RPMI7951 (cell line): ENCODE measurements around the gene POLE3. TPM values are rescaled to one million over a fixed set of nuclear protein-coding genes. Genes with fewer than 3 reads are reported as not detected.

Source experiments
- total RNA-seq: library from RNA; depleted of rRNA; stranded (reverse); fragments of >200 nt; shearing (Covaris generic); gene quantifications from 2 replicates; pipeline ENCODE4 v1.2.3, GENCODE V29; 2014; rRNA removed

POLE3 gene
- total RNA-seq, 1 experiment from 2014 or later, result 86.3 TPM

Other genes with a start within 250 kb of the POLE3 start
- 15.0 and 19.1 TPM in 2 replicates for gene FKBP15, start 189.4 kb downstream of the POLE3 start, total RNA-seq
- gene SLC31A1, start 189.1 kb downstream of the POLE3 start, total RNA-seq, result 14.9 and 16.9 TPM in 2 replicates
- gene CDC26, start 135.1 kb downstream of the POLE3 start, total RNA-seq, result 42.1 and 57.9 TPM in 2 replicates
- 35.8 and 40.4 TPM in 2 replicates for gene PRPF4, start 135.0 kb downstream of the POLE3 start, total RNA-seq
- gene RNF183, start 107.3 kb downstream of the POLE3 start, total RNA-seq, result not detected in 2 replicates
- 0.39 and 0.72 TPM in 2 replicates for gene WDR31, start 70.4 kb downstream of the POLE3 start, total RNA-seq
- not detected in 2 replicates for gene BSPRY, start 61.1 kb downstream of the POLE3 start, total RNA-seq
- gene HDHD3, start 33.7 kb downstream of the POLE3 start, total RNA-seq, result 5.3 and 10.1 TPM in 2 replicates
- gene ALAD, start 9.4 kb downstream of the POLE3 start, total RNA-seq, result 11.9 and 12.5 TPM in 2 replicates
- gene C9orf43, start 72 bp upstream of the POLE3 start, total RNA-seq, result 0.12 and 0.49 TPM in 2 replicates
- 168 and 200 TPM in 2 replicates for gene RGS3, start 53.1 kb upstream of the POLE3 start, total RNA-seq